ENCODE data around the gene C1orf198.

Gene C1orf198

GRCh38 chr1:230836347-230836746 is 32.0 kb downstream of the C1orf198 start:
- Mint-ChIP-seq H3K4me1 (no peaks in the 10 kb centered on the region), H3K36me3 (peaks cover 16% of the 10 kb centered on the region), H3K27me3 (peaks cover 3% of the 10 kb centered on the region), H3K9me3 (no peaks in the 10 kb centered on the region), H3K4me3 (no peak overlapping the region), H3K27ac (no peak overlapping the region)

GRCh38 chr1:230834292-230834691 is 34.0 kb downstream of the C1orf198 start:
- H3K4me3 Mint-ChIP-seq, result no peak overlapping the region
- no peaks in the 10 kb centered on the region for H3K4me1 Mint-ChIP-seq
- H3K27ac Mint-ChIP-seq, result no peak overlapping the region
- no peaks in the 10 kb centered on the region for H3K9me3 Mint-ChIP-seq
- peaks cover 10% of the 10 kb centered on the region for H3K36me3 Mint-ChIP-seq
- peaks cover 5% of the 10 kb centered on the region for H3K27me3 Mint-ChIP-seq

DNA sequence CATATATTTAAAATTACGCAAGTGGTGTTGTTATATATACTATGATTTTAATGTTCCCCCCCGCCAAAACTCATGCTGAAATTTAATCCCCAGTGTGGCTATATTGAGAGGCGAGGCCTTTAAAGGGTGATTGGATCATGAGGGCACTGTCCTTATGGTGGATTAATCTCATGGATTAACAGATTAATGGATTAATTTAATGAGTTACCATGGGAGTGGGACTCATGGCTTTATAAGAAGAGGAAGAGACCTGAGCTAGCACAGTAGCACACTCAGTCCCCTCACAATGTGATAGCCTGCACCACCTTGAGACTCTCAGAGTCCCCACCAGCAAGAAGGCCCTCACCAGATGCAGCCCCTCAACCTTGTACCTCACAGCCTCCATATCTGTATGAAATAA is 34.8 kb downstream of the C1orf198 start:
- peaks cover 5% of the 10 kb centered on the region for H3K27me3 Mint-ChIP-seq
- no peak overlapping the region for H3K27ac Mint-ChIP-seq
- H3K36me3 Mint-ChIP-seq, result peaks cover 6% of the 10 kb centered on the region
- H3K4me1 Mint-ChIP-seq, result no peaks in the 10 kb centered on the region
- H3K4me3 Mint-ChIP-seq, result no peak overlapping the region
- no peaks in the 10 kb centered on the region for H3K9me3 Mint-ChIP-seq

- peaks cover 5% of the 10 kb centered on the region for H3K27me3 Mint-ChIP-seq
- no peaks in the 10 kb centered on the region for H3K4me1 Mint-ChIP-seq
- no peak overlapping the region for H3K27ac Mint-ChIP-seq
- no peaks in the 10 kb centered on the region for H3K9me3 Mint-ChIP-seq
- H3K4me3 Mint-ChIP-seq, result no peak overlapping the region
- peaks cover 3% of the 10 kb centered on the region for H3K36me3 Mint-ChIP-seq
Observed at GRCh38 chr1:230832476-230832875, 35.8 kb downstream of the C1orf198 start.

- Mint-ChIP-seq H3K9me3 (no peaks in the 10 kb centered on the region), H3K27ac (no peak overlapping the region), H3K36me3 (peaks cover 2% of the 10 kb centered on the region), H3K27me3 (peaks cover 5% of the 10 kb centered on the region), H3K4me3 (no peak overlapping the region), H3K4me1 (no peaks in the 10 kb centered on the region)
Observed at GRCh38 chr1:230831771-230832170, 36.5 kb downstream of the C1orf198 start.

- no peaks in the 10 kb centered on the region for H3K9me3 Mint-ChIP-seq
- no peak overlapping the region for H3K27ac Mint-ChIP-seq
- H3K27me3 Mint-ChIP-seq, result peaks cover 2% of the 10 kb centered on the region
- H3K36me3 Mint-ChIP-seq, result peaks cover 2% of the 10 kb centered on the region
- no peaks in the 10 kb centered on the region for H3K4me1 Mint-ChIP-seq
- no peak overlapping the region for H3K4me3 Mint-ChIP-seq
Observed at GRCh38 chr1:230828421-230828820, 39.9 kb downstream of the C1orf198 start.

DNA sequence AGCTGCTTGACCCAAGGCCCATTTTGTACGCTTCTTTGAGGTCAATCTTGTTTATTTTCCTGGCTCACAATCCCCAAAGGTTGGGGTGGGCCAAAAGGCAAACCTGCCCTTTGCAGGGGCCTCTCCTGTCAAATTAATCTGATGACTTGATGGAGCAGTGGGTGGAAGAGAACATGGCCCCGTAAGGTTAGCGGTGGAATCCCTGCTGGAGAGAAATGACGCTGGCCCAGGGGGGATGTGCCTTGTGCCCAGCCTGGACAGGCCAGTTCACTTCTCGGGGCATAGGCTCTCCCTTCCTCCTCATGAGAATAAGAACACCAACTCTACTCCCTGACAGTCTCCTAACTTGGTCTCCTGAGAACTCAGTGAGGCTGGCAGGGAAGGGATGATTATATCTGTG is 40.5 kb downstream of the C1orf198 start:
- H3K4me3 Mint-ChIP-seq, result no peak overlapping the region
- H3K36me3 Mint-ChIP-seq, result peaks cover 2% of the 10 kb centered on the region
- peaks cover 2% of the 10 kb centered on the region for H3K27me3 Mint-ChIP-seq
- H3K4me1 Mint-ChIP-seq, result no peaks in the 10 kb centered on the region
- H3K9me3 Mint-ChIP-seq, result no peaks in the 10 kb centered on the region
- no peak overlapping the region for H3K27ac Mint-ChIP-seq

GRCh38 chr1:230827081-230827681 is 41.1 kb downstream of the C1orf198 start:
- peaks cover 2% of the 10 kb centered on the region for H3K27me3 Mint-ChIP-seq
- H3K4me1 Mint-ChIP-seq, result no peaks in the 10 kb centered on the region
- no peak overlapping the region for H3K4me3 Mint-ChIP-seq
- H3K36me3 Mint-ChIP-seq, result peaks cover 2% of the 10 kb centered on the region
- no peak overlapping the region for H3K27ac Mint-ChIP-seq
- no peaks in the 10 kb centered on the region for H3K9me3 Mint-ChIP-seq

GRCh38 chr1:230826166-230826875 is 42.0 kb downstream of the C1orf198 start:
- no peak overlapping the region for H3K27ac Mint-ChIP-seq

DNA sequence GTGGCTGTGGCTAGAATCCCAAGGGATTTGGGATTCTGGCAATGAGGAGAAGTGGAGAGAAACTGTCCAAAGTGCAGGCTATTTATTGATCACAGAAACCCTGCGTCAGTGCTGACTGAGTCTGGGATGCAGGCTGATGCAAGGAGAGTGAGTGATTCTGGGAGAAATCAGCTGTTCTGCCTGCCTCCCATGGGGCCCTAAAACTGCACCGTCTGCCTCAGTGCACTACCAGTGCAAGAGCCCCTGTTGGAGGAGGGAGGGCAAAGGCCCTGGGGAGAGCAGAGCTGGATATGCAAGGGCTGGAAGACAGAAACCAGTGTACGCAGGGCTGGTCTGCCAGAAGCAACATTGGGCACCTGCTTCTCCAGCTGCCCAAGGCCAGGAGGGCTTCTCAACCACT is 42.6 kb downstream of the C1orf198 start:
- Mint-ChIP-seq H3K36me3 (no peaks in the 10 kb centered on the region), H3K4me1 (no peaks in the 10 kb centered on the region), H3K4me3 (no peak overlapping the region), H3K27me3 (no peaks in the 10 kb centered on the region), H3K27ac (no peak overlapping the region), H3K9me3 (no peaks in the 10 kb centered on the region)

More at GRCh38 chr1:230826166-230826875, 42.0 kb downstream of the C1orf198 start:
- no peaks in the 10 kb centered on the region for H3K9me3 Mint-ChIP-seq
- H3K36me3 Mint-ChIP-seq, result no peaks in the 10 kb centered on the region
- no peaks in the 10 kb centered on the region for H3K4me1 Mint-ChIP-seq
- H3K4me3 Mint-ChIP-seq, result no peak overlapping the region
- peaks cover 2% of the 10 kb centered on the region for H3K27me3 Mint-ChIP-seq

DNA sequence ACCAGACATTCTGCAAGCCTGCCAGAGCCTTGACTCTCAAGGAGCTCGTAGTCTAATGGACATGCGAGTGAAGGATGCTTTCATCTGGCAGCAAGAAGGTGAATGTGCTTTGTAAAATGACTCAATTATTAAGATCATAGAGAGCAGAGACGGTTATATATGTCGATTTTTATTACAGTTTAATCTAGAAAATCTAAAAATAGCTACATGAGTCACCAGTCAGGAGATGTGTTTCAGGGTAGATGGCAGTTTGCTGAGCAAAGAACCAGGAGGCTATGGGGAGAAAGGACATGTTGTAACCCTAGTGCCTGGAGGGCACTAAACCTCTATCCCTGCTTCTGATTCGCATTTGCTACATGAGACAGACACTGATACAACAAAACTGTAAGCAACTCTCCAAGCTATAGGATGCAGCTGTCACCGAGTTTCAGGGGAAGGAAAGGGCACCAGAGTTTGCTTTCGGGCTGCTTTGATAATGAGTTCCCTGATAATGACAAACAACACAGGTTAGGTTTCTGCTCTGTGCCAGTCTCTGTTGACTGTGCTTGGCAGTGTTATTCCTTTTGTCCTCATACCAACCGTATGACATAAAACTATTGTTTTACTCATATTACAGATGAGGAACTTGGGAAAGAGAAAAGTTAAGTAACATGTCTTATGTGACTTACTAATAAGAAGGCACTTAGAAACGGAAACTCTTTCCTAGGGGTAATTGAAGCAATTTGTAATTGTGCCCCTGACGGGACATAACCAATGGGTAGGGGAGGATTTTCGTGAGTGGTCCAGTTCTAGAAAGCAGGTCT is 43.2 kb downstream of the C1orf198 start:
- Mint-ChIP-seq H3K9me3 (no peaks in the 10 kb centered on the region), H3K36me3 (no peaks in the 10 kb centered on the region), H3K27me3 (no peaks in the 10 kb centered on the region), H3K4me3 (no peak overlapping the region), H3K4me1 (no peaks in the 10 kb centered on the region), H3K27ac (no peak overlapping the region)

DNA sequence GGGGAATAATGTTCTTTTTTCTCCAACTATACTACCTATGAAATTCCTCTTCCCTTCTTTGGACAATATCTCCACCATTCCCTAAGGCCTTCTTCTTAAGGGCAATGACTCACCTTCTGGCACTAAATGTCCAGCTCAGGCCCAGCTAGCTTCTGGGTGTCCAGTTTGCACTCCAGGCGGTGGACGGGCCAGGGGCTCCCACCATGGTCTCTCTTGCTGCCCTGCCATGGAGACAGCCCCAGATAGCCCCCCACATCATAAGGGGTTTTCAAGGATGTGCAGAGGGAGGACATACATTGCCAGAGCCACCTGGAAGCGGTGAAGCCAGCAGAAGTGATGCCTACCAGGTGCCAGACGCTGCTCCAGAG is 43.8 kb downstream of the C1orf198 start:
- H3K27ac Mint-ChIP-seq, result no peak overlapping the region
- H3K4me3 Mint-ChIP-seq, result no peak overlapping the region
- no peaks in the 10 kb centered on the region for H3K27me3 Mint-ChIP-seq
- no peaks in the 10 kb centered on the region for H3K4me1 Mint-ChIP-seq
- no peaks in the 10 kb centered on the region for H3K9me3 Mint-ChIP-seq
- no peaks in the 10 kb centered on the region for H3K36me3 Mint-ChIP-seq

DNA sequence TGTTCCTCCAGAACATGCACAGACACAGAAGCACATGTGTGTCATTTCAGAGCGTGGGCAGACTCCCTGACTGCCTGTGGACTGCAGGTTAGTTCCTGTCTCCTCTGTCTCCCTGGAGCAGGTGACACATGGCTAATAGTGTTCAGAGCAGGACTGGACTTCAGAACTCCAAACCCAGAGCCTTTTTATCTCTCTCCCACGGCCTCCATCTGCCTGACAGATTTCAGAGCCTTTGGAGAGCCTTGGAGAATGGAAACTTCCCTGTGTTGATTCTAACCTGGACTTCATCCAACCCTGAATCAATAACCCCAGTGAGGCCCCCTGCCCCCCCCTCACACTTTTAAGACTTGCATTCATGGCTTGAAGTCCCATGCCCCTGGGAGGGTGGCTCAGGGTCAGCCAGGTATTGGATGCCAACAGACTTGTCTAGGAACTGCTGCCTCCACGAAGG is 44.4 kb downstream of the C1orf198 start:
- no peak overlapping the region for H3K27ac Mint-ChIP-seq
- no peak overlapping the region for H3K4me3 Mint-ChIP-seq
- H3K4me1 Mint-ChIP-seq, result no peaks in the 10 kb centered on the region
- no peaks in the 10 kb centered on the region for H3K27me3 Mint-ChIP-seq
- H3K9me3 Mint-ChIP-seq, result no peaks in the 10 kb centered on the region
- no peaks in the 10 kb centered on the region for H3K36me3 Mint-ChIP-seq

- Mint-ChIP-seq H3K27me3 (no peaks in the 10 kb centered on the region), H3K36me3 (no peaks in the 10 kb centered on the region), H3K4me3 (no peak overlapping the region), H3K9me3 (no peaks in the 10 kb centered on the region), H3K4me1 (no peaks in the 10 kb centered on the region), H3K27ac (no peak overlapping the region)
Observed at GRCh38 chr1:230823426-230823825, 44.9 kb downstream of the C1orf198 start.

- H3K4me3 Mint-ChIP-seq, result no peak overlapping the region
- no peaks in the 10 kb centered on the region for H3K4me1 Mint-ChIP-seq
- no peaks in the 10 kb centered on the region for H3K9me3 Mint-ChIP-seq
- peaks cover 3% of the 10 kb centered on the region for H3K27me3 Mint-ChIP-seq
- H3K36me3 Mint-ChIP-seq, result no peaks in the 10 kb centered on the region
- H3K27ac Mint-ChIP-seq, result no peak overlapping the region
Observed at GRCh38 chr1:230822092-230822581, 46.2 kb downstream of the C1orf198 start.

DNA sequence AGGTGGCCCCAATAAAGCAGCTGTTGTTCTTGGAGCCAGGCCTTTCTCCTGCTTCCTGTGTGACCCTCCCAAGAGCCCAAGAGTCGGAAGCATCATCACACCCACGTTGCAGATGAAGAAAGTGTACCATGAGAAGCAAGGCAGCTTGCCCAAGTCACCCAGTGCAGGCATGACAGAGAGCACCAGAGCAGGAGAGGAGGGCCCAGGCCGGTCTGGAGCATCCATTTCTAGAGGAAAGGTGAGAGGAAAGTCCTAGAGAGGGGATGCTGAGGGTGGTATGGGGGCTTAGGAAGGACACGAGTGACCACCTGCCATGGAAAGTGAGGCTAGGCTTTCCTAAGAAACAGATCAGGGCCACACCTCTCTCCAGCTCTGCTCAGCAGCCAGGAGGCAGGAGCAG is 47.0 kb downstream of the C1orf198 start:
- H3K4me3 Mint-ChIP-seq, result no peak overlapping the region
- no peaks in the 10 kb centered on the region for H3K9me3 Mint-ChIP-seq
- no peak overlapping the region for H3K27ac Mint-ChIP-seq
- no peaks in the 10 kb centered on the region for H3K4me1 Mint-ChIP-seq
- H3K27me3 Mint-ChIP-seq, result peaks cover 3% of the 10 kb centered on the region
- no peaks in the 10 kb centered on the region for H3K36me3 Mint-ChIP-seq
